Measurements from ENCODE around the gene GNPNAT1.

DNA sequence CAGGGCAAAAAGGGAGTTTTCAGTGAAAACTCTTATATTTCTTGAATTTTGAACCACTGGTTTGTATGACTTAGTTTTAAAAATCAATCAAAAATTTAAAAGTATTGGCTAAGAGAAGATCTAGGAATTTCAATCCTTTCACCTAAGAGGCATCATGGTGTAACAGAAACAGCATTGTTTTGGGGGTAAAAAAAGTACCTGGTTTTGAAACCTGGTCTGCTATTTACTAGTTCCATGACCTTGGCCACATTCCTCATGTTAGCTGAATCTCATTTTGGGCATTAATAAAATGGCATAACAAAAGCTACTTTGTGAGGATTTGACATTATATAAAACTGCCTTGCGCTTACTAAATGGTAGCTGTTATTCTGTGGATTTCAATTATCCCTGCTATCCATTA is 16.7 kb upstream of the GNPNAT1 start:
- TF ChIP-seq, protein P1, sequence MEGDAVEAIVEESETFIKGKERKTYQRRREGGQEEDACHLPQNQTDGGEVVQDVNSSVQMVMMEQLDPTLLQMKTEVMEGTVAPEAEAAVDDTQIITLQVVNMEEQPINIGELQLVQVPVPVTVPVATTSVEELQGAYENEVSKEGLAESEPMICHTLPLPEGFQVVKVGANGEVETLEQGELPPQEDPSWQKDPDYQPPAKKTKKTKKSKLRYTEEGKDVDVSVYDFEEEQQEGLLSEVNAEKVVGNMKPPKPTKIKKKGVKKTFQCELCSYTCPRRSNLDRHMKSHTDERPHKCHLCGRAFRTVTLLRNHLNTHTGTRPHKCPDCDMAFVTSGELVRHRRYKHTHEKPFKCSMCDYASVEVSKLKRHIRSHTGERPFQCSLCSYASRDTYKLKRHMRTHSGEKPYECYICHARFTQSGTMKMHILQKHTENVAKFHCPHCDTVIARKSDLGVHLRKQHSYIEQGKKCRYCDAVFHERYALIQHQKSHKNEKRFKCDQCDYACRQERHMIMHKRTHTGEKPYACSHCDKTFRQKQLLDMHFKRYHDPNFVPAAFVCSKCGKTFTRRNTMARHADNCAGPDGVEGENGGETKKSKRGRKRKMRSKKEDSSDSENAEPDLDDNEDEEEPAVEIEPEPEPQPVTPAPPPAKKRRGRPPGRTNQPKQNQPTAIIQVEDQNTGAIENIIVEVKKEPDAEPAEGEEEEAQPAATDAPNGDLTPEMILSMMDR (IDR thresholded peaks at IDR 0.05) = no peak
- no peak for TF ChIP-seq POLR2A (IDR thresholded peaks at IDR 0.05)
